NCI-H2107 (cell line): ENCODE results near the gene ERN1.
"Not testable (repeated sequence)": the region's sequence is repeated elsewhere in the genome, so short reads cannot be mapped to it uniquely, and the experiment has no call there.

ENCODE experiments used
- DNase-seq: peaks from one replicate; lab custom pipeline; 2025; lab: John Stamatoyannopoulos, UW

Gene ERN1

GRCh38 chr17:64134216-64134970, 4.4 kb upstream of the ERN1 start:
- no peak for DNase-seq

DNA sequence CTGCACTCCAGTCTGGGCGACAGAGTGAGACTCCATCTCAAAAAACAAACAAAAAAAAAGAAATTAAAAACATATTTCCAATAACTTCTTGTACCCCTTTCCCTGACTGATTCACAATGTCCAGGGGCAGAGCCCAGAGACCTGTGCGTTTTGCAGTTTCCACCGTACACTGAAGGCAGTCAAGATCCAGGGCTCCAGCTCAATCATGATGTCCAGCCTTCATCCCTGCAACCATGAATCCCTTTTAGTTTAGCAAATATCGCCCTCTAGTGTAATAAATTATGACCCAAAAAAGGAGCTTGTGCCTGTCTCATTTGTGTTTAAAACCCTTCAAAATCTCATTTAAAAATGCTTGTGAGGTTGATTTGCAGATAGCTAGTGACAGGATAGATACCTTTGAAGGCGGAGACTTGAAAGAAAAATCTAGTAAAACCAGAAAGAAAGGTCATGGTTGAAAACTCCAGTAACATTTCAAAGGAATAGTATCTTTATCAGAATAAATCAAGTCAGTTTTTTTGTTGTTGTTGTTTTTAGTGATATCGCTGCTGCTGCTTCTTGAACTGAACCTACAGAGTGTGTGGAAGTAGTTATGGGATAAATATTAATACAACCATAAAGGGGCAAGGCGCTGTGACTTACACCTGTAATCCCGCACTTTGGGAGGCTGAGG, 3.7 kb upstream of the ERN1 start:
- DNase-seq, result no peak

DNA sequence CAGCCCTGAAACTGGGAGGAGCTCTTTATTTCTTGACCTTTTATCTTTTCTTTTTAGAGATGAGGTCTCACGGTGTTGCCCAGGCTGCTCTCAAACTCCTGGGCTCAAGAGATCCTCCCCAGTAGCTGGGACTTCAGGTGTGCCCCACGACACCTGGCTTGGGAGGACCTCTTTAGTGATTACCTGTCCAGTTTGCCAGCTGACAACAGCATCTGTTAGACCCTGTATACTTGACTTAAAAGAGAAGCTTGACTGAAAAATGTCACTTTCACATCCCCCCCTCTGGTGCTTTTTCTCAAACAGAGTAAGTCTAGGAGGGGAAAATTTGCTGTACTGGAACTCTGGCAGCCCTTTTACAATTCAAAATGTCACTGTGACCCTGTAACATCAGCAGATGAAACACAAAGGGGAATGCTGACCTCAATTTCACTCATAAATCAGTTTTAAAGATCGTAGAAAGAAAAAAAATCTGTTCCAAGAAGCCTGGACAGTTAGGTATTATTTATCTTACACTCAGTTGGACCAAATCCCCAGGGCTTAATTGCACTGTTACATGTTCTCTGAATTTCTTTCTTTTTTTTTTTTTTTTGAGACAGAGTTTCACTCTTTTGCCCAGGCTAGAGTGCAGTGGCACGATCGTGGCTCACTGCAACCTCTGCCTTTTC, 1.8 kb upstream of the ERN1 start:
- DNase-seq, result no peak

DNA sequence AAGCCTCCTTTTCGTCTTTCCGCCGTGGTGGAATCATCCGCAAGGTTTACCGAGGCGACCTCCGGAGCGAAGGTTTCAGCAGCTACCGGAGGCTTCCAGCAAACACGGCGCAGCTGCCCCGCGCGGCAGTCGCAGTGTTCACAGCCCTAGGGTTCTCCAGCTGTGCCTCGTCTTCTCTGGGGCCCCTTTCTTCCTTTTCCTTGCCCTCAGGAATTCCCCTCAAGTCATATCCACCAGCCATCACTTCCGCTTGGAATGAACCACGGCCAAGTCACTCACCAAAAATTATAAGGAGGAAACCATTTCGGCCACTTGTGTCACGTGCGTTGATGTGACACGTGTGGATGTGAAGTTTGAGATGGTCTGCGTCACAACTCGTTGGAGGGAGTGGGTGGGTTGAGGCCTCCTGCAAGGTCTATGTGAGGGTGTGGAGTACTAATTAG, 636 bp upstream of the ERN1 start:
- DNase-seq, result no peak

GRCh38 chr17:64129515-64129764, 504 bp downstream of the ERN1 start:
- no peak for DNase-seq

GRCh38 chr17:64128787-64129514, 993 bp downstream of the ERN1 start:
- DNase-seq, result no peak

DNA sequence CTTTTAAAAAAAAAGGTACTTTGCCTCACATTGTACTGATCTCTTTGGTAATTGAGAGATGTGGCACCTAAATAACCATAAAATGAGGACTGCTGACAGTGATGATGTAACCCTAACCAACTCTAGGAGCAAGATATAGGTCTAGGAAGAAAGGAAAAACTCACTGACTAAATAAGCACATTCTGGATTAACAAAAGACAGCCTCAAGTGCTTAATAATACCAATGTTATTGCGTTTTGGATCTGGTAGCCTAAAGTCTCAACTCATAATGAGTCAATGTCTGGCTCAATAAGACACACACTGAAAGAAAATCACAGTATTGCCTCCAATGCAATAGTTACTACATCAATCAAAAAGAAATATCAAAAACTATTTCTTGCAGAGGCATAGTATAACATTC, 3.0 kb downstream of the ERN1 start:
- DNase-seq, result no peak

GRCh38 chr17:64125937-64126336, 4.0 kb downstream of the ERN1 start:
- DNase-seq, result no peak

- DNase-seq, result no peak
Measured at GRCh38 chr17:64124609-64125008, 5.3 kb downstream of the ERN1 start.

DNA sequence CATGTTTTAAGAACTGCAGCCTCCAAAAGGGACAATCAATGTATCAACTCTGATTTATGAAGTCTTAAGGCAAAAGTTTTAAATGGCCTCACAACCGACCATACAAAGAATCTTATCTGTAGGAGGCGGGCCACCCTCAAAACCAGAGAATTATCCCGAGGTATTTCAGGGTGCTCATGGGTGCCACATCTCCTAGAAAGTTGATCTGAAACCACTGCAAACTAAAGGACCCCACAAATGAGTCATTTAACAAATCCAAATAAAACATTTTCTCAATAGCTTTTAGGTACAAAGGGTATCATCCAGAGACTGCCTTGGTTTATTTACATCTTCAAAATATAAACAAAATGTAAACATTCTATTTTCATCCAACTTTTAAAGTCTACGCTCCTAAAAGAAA, 6.8 kb downstream of the ERN1 start:
- DNase-seq, result no peak

DNA sequence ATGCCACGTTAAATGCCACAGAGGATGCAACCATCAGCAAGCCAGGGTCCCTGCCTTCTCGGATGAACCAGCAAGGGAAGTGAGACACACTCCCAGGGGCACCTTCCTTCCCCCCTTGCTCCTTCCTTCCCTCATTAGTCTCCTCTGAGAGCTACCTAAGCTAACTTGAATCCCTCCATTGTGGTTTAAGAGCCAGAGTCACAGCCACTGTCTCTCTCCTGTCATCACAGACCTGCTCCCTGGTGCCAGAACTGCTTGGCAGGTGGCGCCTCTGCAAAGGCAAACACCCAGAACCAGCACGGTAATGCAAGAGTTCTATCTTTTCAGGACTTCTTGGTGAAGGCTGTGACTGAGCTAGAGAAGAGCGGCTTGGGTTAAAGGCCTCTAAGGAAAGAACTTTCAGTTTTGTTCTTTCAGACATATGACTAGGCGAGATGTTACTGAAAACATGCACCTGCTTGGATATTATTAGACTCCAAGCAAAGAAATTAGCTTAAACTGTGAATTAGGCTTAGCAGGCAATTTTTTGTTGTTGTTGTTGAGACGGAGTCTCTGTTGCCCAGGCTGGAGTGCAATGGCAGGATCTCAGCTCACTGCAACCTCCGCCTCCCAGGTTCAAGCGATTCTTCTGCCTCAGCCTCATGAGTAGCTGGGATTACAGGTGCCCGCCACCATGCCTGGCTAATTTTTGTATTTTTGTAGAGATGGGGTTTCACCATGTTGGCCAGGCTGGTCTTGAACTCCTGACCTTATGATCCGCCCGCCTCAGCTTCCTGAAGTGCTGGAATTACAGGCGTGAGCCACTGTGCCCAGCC, 8.8 kb downstream of the ERN1 start:
- not testable (repeated sequence) for DNase-seq

- DNase-seq, result no peak
Measured at GRCh38 chr17:64120159-64120810, 9.7 kb downstream of the ERN1 start.

GRCh38 chr17:64117981-64118979, 11.7 kb downstream of the ERN1 start:
- no peak for DNase-seq

GRCh38 chr17:64115822-64116534, 14.0 kb downstream of the ERN1 start:
- no peak for DNase-seq

- DNase-seq, result no peak
Measured at GRCh38 chr17:64115043-64115698, 14.8 kb downstream of the ERN1 start.

DNA sequence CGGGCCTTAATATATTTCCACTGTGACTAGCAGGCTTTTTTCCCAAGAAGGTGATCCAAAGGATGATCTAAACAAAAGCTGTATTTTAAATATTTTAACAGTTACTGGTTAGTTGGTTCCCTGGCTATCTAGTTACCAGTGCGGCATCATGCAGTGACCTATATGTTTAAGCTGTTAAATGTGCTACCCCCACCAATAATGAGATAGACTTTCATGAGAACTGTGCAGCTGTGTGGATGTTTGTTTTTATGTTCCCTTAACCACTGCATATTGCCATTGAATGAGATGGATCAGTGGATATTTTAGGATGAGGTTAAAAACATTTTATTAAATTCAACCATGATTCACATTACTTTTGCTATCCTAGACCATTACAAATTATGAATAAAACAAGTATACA, 16.9 kb downstream of the ERN1 start:
- no peak for DNase-seq

DNA sequence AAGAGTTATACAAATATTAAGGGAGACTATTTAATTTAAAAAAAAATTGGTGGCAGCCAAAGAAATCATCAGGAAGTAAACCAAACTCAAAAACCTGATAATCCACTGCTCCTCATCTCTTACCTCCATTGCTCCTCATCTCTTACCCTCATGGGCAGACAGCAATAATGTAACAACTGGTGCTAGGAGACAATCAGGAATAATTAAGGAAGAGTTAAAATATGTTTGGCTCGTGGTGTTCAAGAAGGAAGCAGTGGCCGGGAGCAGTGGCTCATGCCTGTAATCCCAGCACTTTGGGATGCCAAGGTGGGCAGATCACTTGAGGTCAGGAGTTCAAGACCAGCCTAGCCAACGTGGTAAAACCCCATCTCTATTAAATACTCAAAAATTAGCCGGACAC, 18.1 kb downstream of the ERN1 start:
- DNase-seq, result no peak

DNA sequence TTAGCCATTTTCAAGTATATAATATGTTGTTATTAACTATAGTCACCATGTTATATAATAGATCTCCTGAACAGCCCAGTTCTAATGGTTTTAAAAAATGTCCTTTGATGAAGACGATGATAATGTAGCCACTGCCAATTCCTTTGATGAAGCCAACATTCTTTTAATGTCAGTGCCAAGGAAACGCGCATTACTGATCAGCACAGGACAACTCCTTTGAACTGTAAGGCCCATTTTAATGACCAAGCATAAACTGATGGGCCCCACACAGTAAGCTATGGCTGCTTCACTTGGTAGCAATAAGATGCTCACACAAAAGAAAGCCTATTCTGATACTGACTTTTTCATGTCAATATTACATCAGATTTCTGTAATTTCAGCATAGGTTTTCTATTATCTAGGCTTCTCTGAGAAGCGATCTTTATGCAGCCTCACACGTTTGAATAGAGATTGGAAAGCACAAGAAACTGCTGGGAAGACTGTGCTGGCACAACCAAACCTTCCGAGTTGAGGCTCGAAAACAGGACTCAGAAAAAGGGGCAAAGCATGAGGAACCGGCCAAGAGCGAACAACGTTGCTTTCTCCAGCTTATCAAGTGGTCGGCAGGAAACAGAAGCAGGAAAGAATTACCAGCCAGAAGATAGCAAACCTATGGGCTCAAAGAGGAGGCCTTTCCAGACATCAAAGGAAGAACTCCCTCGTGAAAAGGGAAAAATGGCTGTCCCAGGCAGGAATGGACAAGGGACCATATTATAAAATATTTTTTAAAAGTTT, 19.4 kb downstream of the ERN1 start:
- DNase-seq, result no peak
